Tibial nerve (tissue), 4 donors: Measurements from ENCODE around the gene DUOXA2.

Experiments used
- EP300 ChIP-seq, 2 donors: sonication (generic); formaldehyde crosslinking; IDR thresholded peaks; one replicate each; pipeline ENCODE4 v1.6.1; 2017; ENCODE audit warnings: antibody characterized with exemption in 2 of 2, mild to moderate bottlenecking in 1 of 2
- TF ChIP-seq, protein P1 (sequence below), 5 experiments: fragments of 200-600 bp in 3 of 5; fragments of 450-650 bp in 2 of 5; sonication (generic) in 3 of 5; IDR thresholded peaks; one replicate each; pipeline ENCODE4 v1.5.1; 2016 to 2019; ENCODE audit warnings: antibody characterized with exemption in 5 of 5, mild to moderate bottlenecking in 3 of 5, moderate library complexity in 2 of 5

DNA sequence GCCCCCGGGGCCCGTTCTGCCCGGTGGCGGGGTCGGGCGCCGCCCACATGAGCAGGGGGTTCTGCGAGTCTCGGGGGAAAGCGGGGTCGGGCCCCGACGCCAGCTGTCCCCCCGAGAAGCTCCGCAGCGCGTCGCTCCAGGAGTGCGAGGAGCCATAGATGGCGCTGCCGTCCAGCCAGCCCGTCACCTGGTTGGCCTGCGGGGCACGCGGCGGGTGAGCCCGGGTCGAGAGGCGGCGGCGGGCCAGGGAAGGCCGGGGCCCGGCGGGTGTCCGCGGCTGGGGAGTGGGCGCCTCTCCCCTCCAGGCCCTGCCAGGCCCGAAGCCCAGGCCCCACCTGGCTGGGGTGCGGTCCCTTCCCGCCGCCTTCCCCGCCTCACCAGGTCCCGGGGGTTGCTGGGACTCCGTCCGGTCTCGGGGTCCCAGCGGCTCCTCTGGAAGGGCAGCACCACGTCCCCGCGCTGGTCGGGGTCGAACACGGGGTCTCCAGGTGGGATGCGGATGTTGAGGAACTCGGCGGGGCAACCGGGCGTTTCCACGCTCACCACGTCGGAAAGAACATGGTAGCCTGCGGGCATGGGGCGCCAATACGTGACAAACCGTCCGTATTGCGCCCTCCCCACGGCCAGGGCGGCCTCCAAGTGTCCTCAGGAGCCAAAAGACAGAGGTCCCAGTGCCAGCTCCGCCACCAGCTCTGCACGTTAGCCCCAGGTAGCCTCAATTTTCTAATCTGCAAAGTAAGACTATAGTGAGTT is 2.6 kb upstream of the DUOXA2 start:
- TF ChIP-seq EP300 (IDR thresholded peaks at IDR 0.05) = no peak
- TF ChIP-seq, protein P1, sequence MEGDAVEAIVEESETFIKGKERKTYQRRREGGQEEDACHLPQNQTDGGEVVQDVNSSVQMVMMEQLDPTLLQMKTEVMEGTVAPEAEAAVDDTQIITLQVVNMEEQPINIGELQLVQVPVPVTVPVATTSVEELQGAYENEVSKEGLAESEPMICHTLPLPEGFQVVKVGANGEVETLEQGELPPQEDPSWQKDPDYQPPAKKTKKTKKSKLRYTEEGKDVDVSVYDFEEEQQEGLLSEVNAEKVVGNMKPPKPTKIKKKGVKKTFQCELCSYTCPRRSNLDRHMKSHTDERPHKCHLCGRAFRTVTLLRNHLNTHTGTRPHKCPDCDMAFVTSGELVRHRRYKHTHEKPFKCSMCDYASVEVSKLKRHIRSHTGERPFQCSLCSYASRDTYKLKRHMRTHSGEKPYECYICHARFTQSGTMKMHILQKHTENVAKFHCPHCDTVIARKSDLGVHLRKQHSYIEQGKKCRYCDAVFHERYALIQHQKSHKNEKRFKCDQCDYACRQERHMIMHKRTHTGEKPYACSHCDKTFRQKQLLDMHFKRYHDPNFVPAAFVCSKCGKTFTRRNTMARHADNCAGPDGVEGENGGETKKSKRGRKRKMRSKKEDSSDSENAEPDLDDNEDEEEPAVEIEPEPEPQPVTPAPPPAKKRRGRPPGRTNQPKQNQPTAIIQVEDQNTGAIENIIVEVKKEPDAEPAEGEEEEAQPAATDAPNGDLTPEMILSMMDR (IDR thresholded peaks at IDR 0.05) = no peak
